ENCODE results near the gene WHRN. TPM values are rescaled to one million over a fixed set of nuclear protein-coding genes. Genes with fewer than 3 reads are reported as not detected.
A peak's percentile ranks its signal among the peaks of the same experiment; 100 is the strongest.

The WHRN gene
- total RNA-seq, 2 donors from 2014 or later, result 18.2 to 32.6 TPM

DNA sequence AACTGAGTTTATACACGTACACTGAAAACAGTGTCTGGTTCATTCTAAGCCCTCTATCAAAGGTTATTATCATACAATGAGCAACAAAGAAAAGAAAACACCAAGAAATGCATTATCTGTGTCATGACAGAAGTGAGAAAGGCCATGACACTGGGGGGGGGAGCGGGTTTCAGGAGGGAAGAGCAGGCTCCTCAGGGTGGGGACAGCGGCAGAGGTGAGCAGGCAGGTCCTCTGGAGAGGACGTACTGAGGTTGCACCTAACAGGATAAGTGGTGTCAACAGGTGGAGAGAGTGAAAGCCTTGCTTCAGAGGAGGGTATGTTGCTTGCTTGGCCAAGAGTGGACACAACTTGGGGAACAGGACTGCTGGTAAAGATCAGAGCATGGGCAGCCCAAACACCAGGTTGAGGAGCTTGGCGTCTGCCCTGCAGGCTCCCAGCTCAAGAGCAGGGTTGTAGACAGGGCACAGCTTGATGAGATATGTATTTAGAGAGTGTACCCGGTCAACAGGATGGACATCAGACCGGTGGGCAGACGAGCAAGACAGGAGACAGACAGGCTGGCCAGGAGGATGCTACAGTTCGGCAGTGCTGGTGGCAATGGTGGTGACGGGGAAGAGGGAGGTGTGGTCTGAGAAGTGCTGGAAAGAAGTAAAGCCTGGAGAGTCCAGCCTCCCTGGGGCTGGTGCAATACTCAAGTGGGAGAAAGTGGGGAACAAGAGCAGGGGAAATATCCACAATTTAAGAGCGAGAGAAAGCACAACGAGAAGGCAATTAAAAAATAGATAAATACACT lies 10.3 kb downstream of the WHRN start:
- Mint-ChIP-seq H3K4me1 (peaks cover 21% of the 10 kb centered on the region), H3K27me3 (peaks cover 8% of the 10 kb centered on the region), H3K4me3 (peak overlapping the region; percentile 25), H3K36me3 (ENCODE audit: low read depth) (peaks cover 2% of the 10 kb centered on the region), H3K27ac (peak overlapping the region; percentile 80)
- ATAC-seq (no peak), DNase-seq (no peak)
- no peaks in the 10 kb centered on the region for H3K9me3 ChIP-seq (ENCODE audit: control insufficient read depth, low read length, poor library complexity, severe bottlenecking)

DNA sequence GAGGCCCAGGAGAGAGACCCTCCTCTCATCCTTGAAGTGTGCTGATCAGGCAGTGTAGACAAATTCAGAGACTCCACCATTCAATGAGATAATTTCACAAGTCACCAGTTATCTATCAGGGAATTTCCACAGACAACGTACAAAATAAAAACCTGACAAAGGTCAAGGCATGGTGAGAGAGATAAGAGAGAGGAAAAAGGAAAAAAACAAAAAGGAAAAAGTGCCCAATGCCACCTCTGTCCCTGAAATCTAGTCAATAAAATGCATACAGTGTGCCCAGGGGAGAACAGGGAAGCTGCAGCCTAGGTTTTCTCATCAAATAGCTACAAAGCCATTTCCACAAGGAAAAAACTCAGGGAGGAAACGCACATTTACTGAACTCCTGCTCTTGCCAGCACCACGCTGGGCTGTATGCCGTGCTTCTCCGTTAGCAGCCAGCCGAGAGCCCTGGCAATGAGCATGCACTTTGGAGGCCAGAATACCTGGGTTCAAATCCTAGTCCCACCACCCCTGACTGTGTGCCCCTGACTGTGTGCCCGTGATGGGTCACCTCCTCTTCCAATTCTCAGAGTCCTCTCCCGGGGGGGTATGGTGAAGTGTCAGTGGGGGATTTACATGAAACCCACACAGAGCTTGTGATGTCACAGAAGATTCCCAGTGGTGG lies 11.6 kb downstream of the WHRN start:
- H3K36me3 Mint-ChIP-seq (ENCODE audit: low read depth), result peaks cover 5% of the 10 kb centered on the region
- no peak for DNase-seq
- H3K4me1 Mint-ChIP-seq, result peaks cover 24% of the 10 kb centered on the region
- peak overlapping the region; percentile 80 for H3K27ac Mint-ChIP-seq
- peaks cover 8% of the 10 kb centered on the region for H3K27me3 Mint-ChIP-seq
- peak overlapping the region; percentile 31 for H3K4me3 Mint-ChIP-seq
- no peaks in the 10 kb centered on the region for H3K9me3 ChIP-seq (ENCODE audit: control insufficient read depth, low read length, poor library complexity, severe bottlenecking)
- ATAC-seq, result peak; percentile 42

GRCh38 chr9:114492991-114493390 lies 12.3 kb downstream of the WHRN start:
- peaks cover 5% of the 10 kb centered on the region for H3K36me3 Mint-ChIP-seq (ENCODE audit: low read depth)
- no peak overlapping the region for H3K4me3 Mint-ChIP-seq
- peaks cover 8% of the 10 kb centered on the region for H3K27me3 Mint-ChIP-seq
- no peaks in the 10 kb centered on the region for H3K9me3 ChIP-seq (ENCODE audit: control insufficient read depth, low read length, poor library complexity, severe bottlenecking)
- DNase-seq (no peak), ATAC-seq (no peak)
- H3K4me1 Mint-ChIP-seq, result peaks cover 25% of the 10 kb centered on the region
- H3K27ac Mint-ChIP-seq, result peak overlapping the region; percentile 79

GRCh38 chr9:114491430-114492003 lies 13.8 kb downstream of the WHRN start:
- Mint-ChIP-seq H3K27ac (no peak overlapping the region), H3K4me1 (peaks cover 21% of the 10 kb centered on the region), H3K4me3 (no peak overlapping the region)

DNA sequence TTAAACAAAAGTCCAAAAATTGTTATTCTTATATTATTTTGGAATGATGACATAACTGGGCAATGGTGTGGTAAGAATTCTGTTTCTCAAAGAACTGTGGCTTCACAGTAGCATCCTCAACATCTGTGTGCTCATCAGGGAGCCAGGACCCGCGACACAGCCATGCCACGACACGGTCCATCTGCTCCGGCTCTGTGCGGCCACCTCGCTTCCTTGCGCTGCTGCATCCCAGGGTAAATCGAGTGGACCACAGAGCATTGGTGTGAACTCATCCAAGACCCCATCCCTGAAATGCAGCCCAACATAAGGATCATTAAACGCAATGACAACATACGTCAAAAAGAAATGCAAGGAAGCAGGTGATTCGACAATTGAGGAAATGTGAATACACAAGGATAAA lies 15.3 kb downstream of the WHRN start:
- Mint-ChIP-seq H3K27ac (no peak overlapping the region), H3K27me3 (peaks cover 9% of the 10 kb centered on the region), H3K4me1 (peaks cover 19% of the 10 kb centered on the region), H3K36me3 (ENCODE audit: low read depth) (peaks cover 3% of the 10 kb centered on the region), H3K4me3 (no peak overlapping the region)
- DNase-seq, result no peak
- ATAC-seq, result no peak
- no peaks in the 10 kb centered on the region for H3K9me3 ChIP-seq (ENCODE audit: control insufficient read depth, low read length, poor library complexity, severe bottlenecking)

More at GRCh38 chr9:114491430-114492003, 13.8 kb downstream of the WHRN start:
- H3K9me3 ChIP-seq (ENCODE audit: control insufficient read depth, low read length, poor library complexity, severe bottlenecking), result no peaks in the 10 kb centered on the region
- ATAC-seq, result no peak
- Mint-ChIP-seq H3K36me3 (ENCODE audit: low read depth) (peaks cover 5% of the 10 kb centered on the region), H3K27me3 (peaks cover 8% of the 10 kb centered on the region)
- no peak for DNase-seq

GRCh38 chr9:114488398-114489129 lies 16.7 kb downstream of the WHRN start:
- Mint-ChIP-seq H3K27me3 (peaks cover 5% of the 10 kb centered on the region), H3K4me3 (peak overlapping the region; percentile 66), H3K36me3 (ENCODE audit: low read depth) (peaks cover 3% of the 10 kb centered on the region), H3K27ac (peak overlapping the region; percentile 34), H3K4me1 (peaks cover 25% of the 10 kb centered on the region)
- DNase-seq (no peak), ATAC-seq (no peak)
- H3K9me3 ChIP-seq (ENCODE audit: control insufficient read depth, low read length, poor library complexity, severe bottlenecking), result no peaks in the 10 kb centered on the region

- peak in 2 of 3 donors; percentile 30 to 58 for DNase-seq
- H3K4me3 Mint-ChIP-seq, result no peak overlapping the region
- H3K27ac Mint-ChIP-seq, result peak overlapping the region; percentile 88
- H3K9me3 ChIP-seq (ENCODE audit: control insufficient read depth, low read length, poor library complexity, severe bottlenecking), result no peaks in the 10 kb centered on the region
- H3K36me3 Mint-ChIP-seq (ENCODE audit: low read depth), result peaks cover 3% of the 10 kb centered on the region
- H3K4me1 Mint-ChIP-seq, result peaks cover 27% of the 10 kb centered on the region
- peak; percentile 84 for ATAC-seq
- peaks cover 5% of the 10 kb centered on the region for H3K27me3 Mint-ChIP-seq
These were observed 17.5 kb downstream of the WHRN start for GRCh38 chr9:114487607-114488300.

DNA sequence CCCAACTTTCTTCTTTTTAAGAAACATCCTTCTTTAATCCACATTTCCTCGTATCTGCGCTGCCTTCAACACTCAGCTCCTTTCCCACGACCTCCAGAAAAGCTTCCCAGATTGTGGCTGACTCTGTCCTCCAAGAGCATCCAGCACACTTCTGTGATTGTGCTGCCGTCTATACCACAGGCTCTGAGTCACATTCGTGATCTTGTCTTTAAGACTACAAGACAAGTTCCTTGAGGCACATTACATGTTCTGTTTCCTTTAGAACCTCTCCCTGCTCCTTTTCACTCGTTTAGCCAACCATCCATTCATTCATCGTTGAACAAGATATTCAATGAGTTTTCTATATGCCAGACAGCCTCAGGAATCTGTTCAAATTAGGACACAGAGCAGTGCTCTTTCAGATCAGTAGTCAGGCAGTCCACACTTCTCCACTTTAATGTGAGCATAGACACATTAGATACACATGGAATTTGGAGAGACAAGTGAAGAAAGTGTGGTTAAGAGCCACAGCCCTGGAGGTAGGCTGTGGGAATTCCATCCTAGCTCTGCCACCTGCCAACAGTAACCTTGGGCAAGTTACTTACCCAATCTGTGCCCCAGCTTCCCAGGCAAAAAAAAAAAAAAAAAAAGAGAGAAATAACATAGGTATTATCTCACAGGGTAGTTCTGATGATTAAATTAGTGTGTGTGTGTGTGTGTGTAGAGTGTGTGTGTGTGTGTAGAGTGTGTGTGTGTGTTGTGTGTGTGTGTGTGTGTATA lies 18.9 kb downstream of the WHRN start:
- H3K27me3 Mint-ChIP-seq, result peaks cover 5% of the 10 kb centered on the region
- DNase-seq (no peak), ATAC-seq (no peak)
- H3K27ac Mint-ChIP-seq, result peak overlapping the region; percentile 72
- no peak overlapping the region for H3K4me3 Mint-ChIP-seq
- H3K9me3 ChIP-seq (ENCODE audit: control insufficient read depth, low read length, poor library complexity, severe bottlenecking), result no peaks in the 10 kb centered on the region
- peaks cover 35% of the 10 kb centered on the region for H3K4me1 Mint-ChIP-seq
- H3K36me3 Mint-ChIP-seq (ENCODE audit: low read depth), result peaks cover 3% of the 10 kb centered on the region

DNA sequence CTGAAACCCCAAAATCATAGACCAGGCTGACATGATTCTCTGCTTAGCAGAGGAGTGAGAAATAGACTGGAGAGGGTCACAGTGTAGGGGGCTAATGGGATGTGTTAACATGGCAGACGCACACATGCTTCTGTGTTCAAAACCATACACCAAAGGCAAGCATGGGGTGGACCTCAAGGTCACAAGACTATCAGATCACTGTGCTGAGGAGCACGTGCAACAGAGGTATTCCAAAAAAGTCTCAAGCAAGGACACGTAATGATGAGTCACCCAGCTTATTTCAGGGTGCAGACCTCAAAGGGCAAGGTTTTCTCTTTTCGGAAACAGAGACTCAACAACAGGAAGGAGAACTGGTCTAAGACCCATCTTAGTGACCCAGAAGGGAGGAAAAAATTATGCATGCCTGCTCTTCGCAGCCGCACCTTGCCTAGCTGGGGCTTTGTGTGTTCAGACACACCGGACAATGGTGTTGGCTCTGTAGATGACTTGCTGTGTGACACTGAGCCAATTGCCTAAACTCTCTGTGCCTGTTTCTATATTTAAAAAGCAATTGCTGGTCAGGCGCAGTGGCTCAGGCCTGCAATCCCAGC lies 20.3 kb downstream of the WHRN start:
- ATAC-seq (peak; percentile 61), DNase-seq (no peak)
- H3K4me3 Mint-ChIP-seq, result peak overlapping the region; percentile 62
- H3K36me3 Mint-ChIP-seq (ENCODE audit: low read depth), result peaks cover 3% of the 10 kb centered on the region
- H3K27me3 Mint-ChIP-seq, result peaks cover 5% of the 10 kb centered on the region
- peak overlapping the region; percentile 45 for H3K27ac Mint-ChIP-seq
- H3K4me1 Mint-ChIP-seq, result peaks cover 40% of the 10 kb centered on the region
- no peaks in the 10 kb centered on the region for H3K9me3 ChIP-seq (ENCODE audit: control insufficient read depth, low read length, poor library complexity, severe bottlenecking)

DNA sequence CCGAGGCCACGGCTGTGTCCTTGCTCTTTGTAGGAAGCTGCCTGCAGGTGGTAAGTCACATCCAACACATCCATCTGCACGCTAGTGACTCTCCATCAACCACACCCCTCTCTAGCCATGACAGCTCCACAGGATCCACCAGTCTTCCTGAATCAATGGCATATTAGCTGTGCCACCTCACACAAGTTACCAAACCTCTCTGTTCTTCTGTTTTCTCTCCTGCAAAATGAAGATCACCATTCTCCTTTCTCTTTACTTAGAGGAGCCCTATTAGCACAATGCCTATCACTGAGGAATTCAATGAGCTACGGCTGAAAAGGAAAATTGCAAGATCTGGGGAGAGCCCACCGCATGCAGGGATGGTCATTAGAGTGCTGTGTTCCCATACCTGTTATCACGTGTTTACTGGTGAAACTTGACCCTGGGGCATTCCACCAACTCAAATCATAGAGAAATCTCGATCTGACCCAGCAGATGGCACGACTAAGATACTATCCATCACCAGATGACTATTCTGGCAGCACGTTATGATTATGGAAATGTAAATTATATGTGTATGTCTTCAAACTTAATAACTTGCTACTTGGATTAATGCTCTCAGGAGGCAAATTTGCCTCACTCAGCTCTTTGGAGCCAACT lies 20.9 kb downstream of the WHRN start:
- no peaks in the 10 kb centered on the region for H3K9me3 ChIP-seq (ENCODE audit: control insufficient read depth, low read length, poor library complexity, severe bottlenecking)
- Mint-ChIP-seq H3K4me3 (peak overlapping the region; percentile 62), H3K36me3 (ENCODE audit: low read depth) (peaks cover 3% of the 10 kb centered on the region), H3K27ac (peak overlapping the region; percentile 79), H3K27me3 (peaks cover 5% of the 10 kb centered on the region), H3K4me1 (peaks cover 40% of the 10 kb centered on the region)
- ATAC-seq, result no peak
- no peak for DNase-seq

- DNase-seq, result no peak
- peak overlapping the region; percentile 79 for H3K27ac Mint-ChIP-seq
- no peaks in the 10 kb centered on the region for H3K36me3 Mint-ChIP-seq (ENCODE audit: low read depth)
These were observed 21.8 kb downstream of the WHRN start for GRCh38 chr9:114483499-114483898.

More at GRCh38 chr9:114483499-114483898, 21.8 kb downstream of the WHRN start:
- Mint-ChIP-seq H3K27me3 (peaks cover 5% of the 10 kb centered on the region), H3K4me3 (no peak overlapping the region), H3K4me1 (peaks cover 36% of the 10 kb centered on the region)
- no peak for ATAC-seq
- no peaks in the 10 kb centered on the region for H3K9me3 ChIP-seq (ENCODE audit: control insufficient read depth, low read length, poor library complexity, severe bottlenecking)

All from T-helper 17 cell (primary cell).